Calu3 (cell line): ENCODE data around the gene ADRB1. TPM values are rescaled to one million over a fixed set of nuclear protein-coding genes. Genes with fewer than 3 reads are reported as not detected.

ENCODE experiments used
- BruUV-seq: library from RNA; stranded (reverse); fragments of 400-500 nt; replicated peaks from 2 replicates; lab custom pipeline; 2021; lab: Mats Ljungman, UMichigan
- CTCF ChIA-PET: fragments of 300-600 bp; sonication (Branson Sonifier 250); formaldehyde crosslinking; loops from one replicate; lab custom pipeline; 2022; ENCODE audit warnings: antibody characterized with exemption; lab: Charles Lee
- DNase-seq: peaks from one replicate; pipeline ENCODE4 v3.0.0; 2022
- H3K27ac Mint-ChIP-seq: one replicate; pipeline ENCODE4 v1.8.0; 2022; ENCODE audit warnings: mixed read lengths; ENCODE audit not compliant: unreplicated experiment
- H3K27me3 Mint-ChIP-seq: one replicate; pipeline ENCODE4 v1.8.0; 2022; ENCODE audit warnings: mixed read lengths; ENCODE audit not compliant: unreplicated experiment
- H3K36me3 Mint-ChIP-seq: one replicate; pipeline ENCODE4 v1.8.0; 2022; ENCODE audit warnings: mild to moderate bottlenecking, moderate library complexity, mixed read lengths; ENCODE audit not compliant: insufficient read depth, unreplicated experiment
- H3K4me1 Mint-ChIP-seq: one replicate; pipeline ENCODE4 v1.8.0; 2022; ENCODE audit warnings: mild to moderate bottlenecking, low read depth, mixed read lengths; ENCODE audit not compliant: unreplicated experiment
- H3K4me3 Mint-ChIP-seq: one replicate; pipeline ENCODE4 v1.8.0; 2022; ENCODE audit warnings: mild to moderate bottlenecking, low read depth, moderate library complexity, mixed read lengths; ENCODE audit not compliant: unreplicated experiment
- H3K9me3 Mint-ChIP-seq: one replicate; pipeline ENCODE4 v1.8.0; 2022; ENCODE audit warnings: low read depth, mixed read lengths; ENCODE audit not compliant: unreplicated experiment
- intact Hi-C: fragments of 100-400 bp; cut with micrococcal nuclease; formaldehyde crosslinking; loops from one replicate; pipeline ENCODE4 v1.10.0; 2022; ENCODE audit not compliant: unreplicated experiment
- total RNA-seq: library from RNA; stranded (reverse); gene quantifications from 2 replicates; pipeline ENCODE4 v1.2.3, GENCODE V29; 2022
- TF ChIP-seq, protein P1 (sequence below): fragments of 200-600 bp; IDR thresholded peaks from one replicate; pipeline ENCODE4 v1.8.0; 2022; ENCODE audit warnings: antibody characterized with exemption; ENCODE audit not compliant: unreplicated experiment

ADRB1 gene
- total RNA-seq, 1 experiment from 2014 or later: 0.47 TPM

DNA sequence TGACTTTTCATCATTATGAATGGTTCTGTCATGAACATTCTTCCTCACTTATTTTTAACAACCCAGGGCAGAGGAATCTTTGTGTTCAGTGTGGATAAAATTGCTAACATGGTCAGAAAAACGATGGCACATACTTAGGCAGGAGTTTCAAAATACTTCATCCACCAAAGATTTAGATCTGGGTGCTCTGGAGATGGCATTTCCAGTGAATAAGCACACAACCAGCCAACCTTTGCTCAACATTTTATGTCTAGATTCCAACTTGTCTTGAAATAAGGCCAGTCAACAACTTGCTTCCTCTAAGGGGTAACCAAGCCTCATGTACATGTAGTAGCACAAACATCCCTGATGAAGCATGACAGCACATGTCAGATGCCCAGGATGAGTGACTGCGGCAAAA is 33.4 kb upstream of the ADRB1 start:
- CTCF ChIA-PET: no interaction called here
- H3K4me3 Mint-ChIP-seq: no peak overlapping the region
- no peaks in the 10 kb centered on the region for H3K9me3 Mint-ChIP-seq
- no peaks in the 10 kb centered on the region for H3K4me1 Mint-ChIP-seq
- BruUV-seq: no TSS peak
- TF ChIP-seq, protein P1, sequence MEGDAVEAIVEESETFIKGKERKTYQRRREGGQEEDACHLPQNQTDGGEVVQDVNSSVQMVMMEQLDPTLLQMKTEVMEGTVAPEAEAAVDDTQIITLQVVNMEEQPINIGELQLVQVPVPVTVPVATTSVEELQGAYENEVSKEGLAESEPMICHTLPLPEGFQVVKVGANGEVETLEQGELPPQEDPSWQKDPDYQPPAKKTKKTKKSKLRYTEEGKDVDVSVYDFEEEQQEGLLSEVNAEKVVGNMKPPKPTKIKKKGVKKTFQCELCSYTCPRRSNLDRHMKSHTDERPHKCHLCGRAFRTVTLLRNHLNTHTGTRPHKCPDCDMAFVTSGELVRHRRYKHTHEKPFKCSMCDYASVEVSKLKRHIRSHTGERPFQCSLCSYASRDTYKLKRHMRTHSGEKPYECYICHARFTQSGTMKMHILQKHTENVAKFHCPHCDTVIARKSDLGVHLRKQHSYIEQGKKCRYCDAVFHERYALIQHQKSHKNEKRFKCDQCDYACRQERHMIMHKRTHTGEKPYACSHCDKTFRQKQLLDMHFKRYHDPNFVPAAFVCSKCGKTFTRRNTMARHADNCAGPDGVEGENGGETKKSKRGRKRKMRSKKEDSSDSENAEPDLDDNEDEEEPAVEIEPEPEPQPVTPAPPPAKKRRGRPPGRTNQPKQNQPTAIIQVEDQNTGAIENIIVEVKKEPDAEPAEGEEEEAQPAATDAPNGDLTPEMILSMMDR: no peak
- H3K27me3 Mint-ChIP-seq: peaks cover 5% of the 10 kb centered on the region
- DNase-seq: no peak
- H3K36me3 Mint-ChIP-seq: no peaks in the 10 kb centered on the region
- no peak overlapping the region for H3K27ac Mint-ChIP-seq
- intact Hi-C loops: no loop called here

DNA sequence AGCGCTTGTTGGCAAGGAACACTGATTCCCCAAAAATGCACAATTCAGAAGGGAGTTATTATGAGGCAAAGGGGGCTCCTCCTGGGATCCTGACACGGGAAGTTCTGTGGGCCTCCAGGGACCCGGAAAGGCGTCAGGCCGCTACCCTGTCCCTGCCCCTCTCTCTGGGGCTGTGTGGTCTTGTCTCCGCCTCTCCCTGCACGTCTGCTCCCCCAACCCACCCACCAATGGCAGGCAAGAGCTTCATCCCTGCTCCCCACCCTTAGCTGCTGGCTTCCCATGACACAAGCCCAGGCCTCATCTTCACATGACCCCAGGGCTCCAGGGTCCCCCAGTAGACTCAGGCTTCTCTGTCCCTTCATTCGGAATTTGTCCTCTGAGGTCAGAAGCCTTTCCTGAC is 31.0 kb upstream of the ADRB1 start:
- Mint-ChIP-seq H3K9me3 (no peaks in the 10 kb centered on the region), H3K4me1 (no peaks in the 10 kb centered on the region), H3K36me3 (no peaks in the 10 kb centered on the region), H3K27me3 (peaks cover 3% of the 10 kb centered on the region), H3K27ac (no peak overlapping the region), H3K4me3 (no peak overlapping the region)
- no peak for DNase-seq
- TF ChIP-seq, protein P1: no peak
- intact Hi-C loops: no loop called here
- no TSS peak for BruUV-seq
- CTCF ChIA-PET: interaction anchor here (1.2 kb wide), 1 partner anchor 10 kb away, joined by 3 read pairs; no protein-coding TSS in a partner anchor

DNA sequence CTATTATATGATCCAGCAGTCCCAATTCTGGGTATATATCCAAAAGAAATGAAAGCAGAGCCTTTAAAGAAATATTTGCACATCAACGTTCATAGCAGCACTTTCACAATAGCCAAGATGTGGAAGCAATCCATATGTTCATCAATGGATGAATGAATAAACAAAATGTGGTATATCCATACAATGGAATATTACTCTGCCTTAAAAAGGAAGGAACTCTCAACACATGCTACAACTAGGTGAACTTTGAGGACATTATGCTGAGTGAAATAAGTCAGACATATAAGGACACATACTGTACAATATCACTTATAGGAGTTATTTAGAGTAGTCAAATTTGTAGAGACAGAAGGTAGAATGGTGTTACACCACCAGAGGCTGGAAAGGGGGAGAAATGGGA is 28.0 kb upstream of the ADRB1 start:
- CTCF ChIA-PET: no interaction called here
- DNase-seq: no peak
- no peak overlapping the region for H3K27ac Mint-ChIP-seq
- H3K36me3 Mint-ChIP-seq: no peaks in the 10 kb centered on the region
- peaks cover 12% of the 10 kb centered on the region for H3K27me3 Mint-ChIP-seq
- intact Hi-C loops: no loop called here
- no peaks in the 10 kb centered on the region for H3K4me1 Mint-ChIP-seq
- TF ChIP-seq, protein P1: no peak
- no peaks in the 10 kb centered on the region for H3K9me3 Mint-ChIP-seq
- no TSS peak for BruUV-seq
- H3K4me3 Mint-ChIP-seq: no peak overlapping the region

DNA sequence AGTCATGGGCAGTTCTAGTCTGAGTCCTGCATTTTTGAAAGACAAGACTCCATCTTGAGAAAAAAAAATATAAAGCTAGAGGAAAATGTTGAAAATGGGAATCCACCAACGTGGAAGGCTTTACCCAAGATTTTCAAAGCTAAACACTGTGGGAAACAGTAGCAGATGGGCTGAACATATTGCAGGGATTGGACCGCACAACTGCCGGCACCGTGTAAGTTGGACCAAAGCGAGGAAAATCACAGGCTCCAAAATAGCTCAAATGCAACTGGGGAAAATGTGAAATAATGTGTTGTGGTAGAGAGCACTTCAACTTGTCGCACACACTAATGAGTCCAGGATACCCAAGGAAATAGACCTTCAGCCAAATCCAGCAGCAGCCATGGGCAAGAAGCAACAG is 26.4 kb upstream of the ADRB1 start:
- intact Hi-C loops: no loop called here
- CTCF ChIA-PET: no interaction called here
- no peaks in the 10 kb centered on the region for H3K9me3 Mint-ChIP-seq
- peaks cover 12% of the 10 kb centered on the region for H3K27me3 Mint-ChIP-seq
- BruUV-seq: no TSS peak
- no peak for DNase-seq
- no peaks in the 10 kb centered on the region for H3K4me1 Mint-ChIP-seq
- no peaks in the 10 kb centered on the region for H3K36me3 Mint-ChIP-seq
- TF ChIP-seq, protein P1: no peak
- no peak overlapping the region for H3K4me3 Mint-ChIP-seq
- no peak overlapping the region for H3K27ac Mint-ChIP-seq

DNA sequence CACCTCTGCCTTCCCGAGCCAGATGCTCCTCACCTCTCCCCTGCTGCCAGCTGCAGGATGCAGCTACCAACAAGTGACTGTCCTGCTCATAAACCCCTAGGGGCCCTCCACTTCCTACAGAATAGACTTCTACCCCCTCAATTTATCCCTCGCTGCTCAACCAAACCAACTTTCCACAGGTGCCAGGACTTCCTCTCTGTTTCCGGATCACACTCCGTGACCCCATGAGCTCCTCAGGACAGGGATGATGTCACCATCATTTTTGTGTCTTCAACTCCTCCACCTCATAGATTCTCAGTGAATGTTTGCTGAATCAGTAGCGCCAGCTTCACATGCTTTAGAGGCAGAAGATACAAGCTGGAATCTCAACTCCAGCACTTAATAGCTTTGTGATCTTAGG is 25.8 kb upstream of the ADRB1 start:
- BruUV-seq: no TSS peak
- no peak overlapping the region for H3K4me3 Mint-ChIP-seq
- H3K27ac Mint-ChIP-seq: no peak overlapping the region
- no peak for DNase-seq
- no peaks in the 10 kb centered on the region for H3K4me1 Mint-ChIP-seq
- no peaks in the 10 kb centered on the region for H3K36me3 Mint-ChIP-seq
- TF ChIP-seq, protein P1: no peak
- H3K9me3 Mint-ChIP-seq: no peaks in the 10 kb centered on the region
- peaks cover 12% of the 10 kb centered on the region for H3K27me3 Mint-ChIP-seq
- CTCF ChIA-PET: no interaction called here
- intact Hi-C loops: no loop called here
